OCI-M2 (cell line): Measurements from ENCODE around the gene RNF20.
"Not testable (repeated sequence)": the region's sequence is repeated elsewhere in the genome, so short reads cannot be mapped to it uniquely, and the experiment has no call there.

Experiments
- DNase-seq: peaks from one replicate; lab custom pipeline; 2025; ENCODE audit not compliant: unreplicated experiment; lab: John Stamatoyannopoulos, UW

Gene RNF20

DNA sequence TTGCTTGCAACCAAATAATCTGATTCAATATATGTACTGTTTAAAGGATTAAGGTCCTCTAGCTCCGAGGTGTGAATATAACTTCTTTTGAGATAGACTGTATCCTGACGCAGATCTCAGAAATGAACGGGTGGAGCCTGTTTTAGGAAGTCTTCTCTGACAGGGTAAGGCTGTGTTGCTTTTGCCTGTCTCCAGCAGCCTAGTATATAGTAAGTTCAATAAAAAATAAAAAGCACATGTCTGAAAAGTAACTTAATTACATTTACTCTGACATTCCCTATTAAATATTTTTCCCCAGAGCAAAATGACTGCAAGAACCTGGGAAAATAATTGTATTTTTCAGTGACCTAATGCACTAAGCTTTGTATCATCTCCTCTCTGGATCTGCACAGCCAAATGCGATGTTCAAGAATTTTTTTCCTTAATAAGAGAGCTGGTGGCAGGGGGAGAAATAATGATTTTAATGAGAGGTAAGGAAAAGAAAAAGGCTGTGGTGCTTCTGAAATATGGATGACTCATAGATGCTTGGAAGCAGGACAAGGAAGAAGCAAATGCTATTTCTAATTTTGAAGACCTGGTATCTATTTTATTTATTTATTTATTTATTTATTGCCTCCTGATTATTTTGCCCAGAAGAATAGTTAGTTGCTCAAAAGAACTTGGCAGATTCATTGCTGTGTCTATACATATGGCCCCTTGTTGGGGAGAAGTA is 53.8 kb downstream of the RNF20 start:
- no peak for DNase-seq

DNA sequence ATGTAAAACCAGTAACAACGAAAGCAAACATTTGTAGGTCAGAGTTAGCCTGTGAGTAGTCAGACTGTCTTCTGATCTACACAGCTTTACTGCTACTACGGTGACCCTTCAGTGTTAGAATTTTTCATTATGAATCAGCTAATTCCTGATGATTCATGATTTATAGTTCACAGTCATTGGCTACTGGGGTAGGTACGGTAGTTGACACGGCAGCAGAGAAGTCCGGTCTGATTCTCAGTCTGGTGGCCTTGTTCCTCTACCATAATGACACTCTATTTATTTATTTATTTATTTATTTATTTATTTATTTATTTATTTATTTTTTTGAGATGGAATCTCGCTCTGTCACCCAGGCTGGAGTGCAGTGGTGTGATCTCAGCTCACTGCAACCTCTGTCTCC is 56.4 kb downstream of the RNF20 start:
- not testable (repeated sequence) for DNase-seq

DNA sequence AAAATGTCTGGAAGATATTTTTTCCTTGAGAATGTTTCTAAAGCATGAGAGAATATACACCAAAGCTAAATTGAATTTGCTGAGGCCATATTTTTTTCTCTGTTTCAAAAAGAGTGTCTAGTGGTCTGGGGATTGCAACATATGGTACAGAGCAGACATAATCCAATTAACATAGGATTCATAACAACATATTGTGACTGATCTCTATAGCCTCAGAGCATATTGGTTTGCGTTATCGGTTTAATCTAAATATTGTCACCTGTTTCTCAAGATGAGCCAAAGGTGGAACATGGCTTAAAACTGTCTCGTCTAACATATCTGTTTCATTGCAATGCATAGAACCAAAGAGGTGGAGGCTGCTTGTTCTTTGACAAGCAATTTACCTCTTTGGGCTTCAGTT is 57.2 kb downstream of the RNF20 start:
- no peak for DNase-seq

DNA sequence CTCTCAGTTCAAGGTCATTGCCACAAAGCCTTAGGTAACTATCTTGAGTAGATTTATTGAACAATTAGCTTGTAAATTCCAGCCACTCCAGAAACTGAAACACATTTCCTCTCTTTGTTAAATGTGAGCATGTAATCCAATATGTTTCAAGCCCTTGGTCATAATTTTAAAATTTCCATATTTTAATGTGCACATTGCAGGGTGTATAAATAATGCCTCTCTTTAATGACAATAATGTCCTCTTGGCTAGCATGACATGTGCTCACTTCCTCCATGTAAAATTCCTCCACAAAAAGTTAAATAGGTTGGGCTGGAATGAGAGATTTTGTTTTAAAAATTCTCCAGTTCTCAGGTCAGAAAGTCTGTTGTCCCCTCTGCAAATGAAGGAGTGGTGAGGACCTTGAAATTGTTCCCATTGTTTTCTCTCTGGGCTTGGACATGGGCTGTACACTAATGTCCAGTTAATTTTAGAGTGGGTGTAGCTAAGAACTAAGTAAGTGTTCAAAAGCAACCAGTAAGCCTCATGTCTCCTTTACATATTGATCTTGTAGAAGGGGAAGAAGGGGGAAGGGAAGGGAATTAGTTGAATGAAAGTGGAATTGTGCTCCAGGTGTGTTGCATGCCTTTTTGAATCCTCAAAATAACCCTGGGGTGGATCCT is 58.3 kb downstream of the RNF20 start:
- no peak for DNase-seq

DNA sequence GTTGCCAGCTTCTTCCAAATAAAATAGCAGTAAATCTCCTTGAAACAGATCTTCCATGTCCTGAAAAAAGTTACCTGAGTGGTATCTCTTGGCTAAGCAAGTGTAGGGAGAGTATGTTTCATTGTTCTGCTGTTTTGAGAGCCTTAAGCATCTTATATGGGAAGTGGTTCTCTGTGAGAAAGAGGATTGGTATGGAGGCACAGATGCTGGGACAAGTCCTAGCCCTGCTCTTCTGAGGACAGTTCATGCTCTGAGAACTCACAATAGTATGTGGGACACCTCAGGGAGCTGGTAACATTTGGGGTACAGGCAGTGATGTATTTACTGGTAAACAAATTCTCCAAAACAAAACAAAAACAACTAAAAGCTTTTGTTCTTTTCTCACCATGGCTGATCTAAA is 59.1 kb downstream of the RNF20 start:
- DNase-seq, result no peak

DNA sequence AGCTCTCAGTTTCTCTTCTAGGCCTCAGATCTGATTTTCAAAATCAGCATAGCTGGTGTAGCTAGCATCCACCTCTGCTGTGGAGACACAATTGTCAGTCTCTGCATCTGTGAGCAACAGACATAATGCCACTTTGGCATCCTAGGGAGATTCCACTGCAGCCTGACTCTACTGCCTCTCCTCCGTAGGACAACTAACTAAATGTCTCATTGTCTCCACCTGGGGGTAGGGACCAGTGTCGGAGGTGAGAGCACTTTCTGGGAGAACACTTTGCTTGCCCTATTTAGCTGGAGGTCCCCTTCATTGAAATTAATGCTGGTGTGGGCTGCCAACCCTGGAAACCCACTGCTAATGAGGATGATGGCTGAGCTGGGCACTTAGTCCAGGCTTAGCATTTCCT is 59.7 kb downstream of the RNF20 start:
- DNase-seq, result no peak

DNA sequence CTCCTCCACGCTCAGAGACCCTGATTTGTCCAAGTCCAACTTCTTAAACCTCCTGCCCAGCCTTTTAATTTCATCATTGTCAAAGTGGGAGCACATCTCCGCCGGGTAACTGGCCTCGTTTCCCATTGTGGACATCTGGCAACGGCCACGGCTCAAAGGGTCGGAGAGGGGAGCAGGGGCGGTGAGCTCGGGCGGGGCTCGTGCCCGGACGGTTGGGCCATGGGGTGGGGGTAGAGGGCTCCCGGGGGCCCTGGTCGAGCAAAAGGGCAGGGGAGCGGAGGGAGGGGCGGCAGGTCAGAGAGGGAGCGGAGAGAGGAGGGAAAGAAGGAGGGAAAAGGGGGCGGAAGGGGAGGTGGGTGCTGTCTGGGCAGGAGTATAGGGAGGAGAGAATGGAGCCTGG is 61.1 kb downstream of the RNF20 start, which contains the start of gene PPP3R2:
TSS of gene PPP3R2 (minus strand) at position 174 of the 400 bp plus-strand sequence. CDS start at position 126, 48 bp downstream.
- no peak for DNase-seq

DNA sequence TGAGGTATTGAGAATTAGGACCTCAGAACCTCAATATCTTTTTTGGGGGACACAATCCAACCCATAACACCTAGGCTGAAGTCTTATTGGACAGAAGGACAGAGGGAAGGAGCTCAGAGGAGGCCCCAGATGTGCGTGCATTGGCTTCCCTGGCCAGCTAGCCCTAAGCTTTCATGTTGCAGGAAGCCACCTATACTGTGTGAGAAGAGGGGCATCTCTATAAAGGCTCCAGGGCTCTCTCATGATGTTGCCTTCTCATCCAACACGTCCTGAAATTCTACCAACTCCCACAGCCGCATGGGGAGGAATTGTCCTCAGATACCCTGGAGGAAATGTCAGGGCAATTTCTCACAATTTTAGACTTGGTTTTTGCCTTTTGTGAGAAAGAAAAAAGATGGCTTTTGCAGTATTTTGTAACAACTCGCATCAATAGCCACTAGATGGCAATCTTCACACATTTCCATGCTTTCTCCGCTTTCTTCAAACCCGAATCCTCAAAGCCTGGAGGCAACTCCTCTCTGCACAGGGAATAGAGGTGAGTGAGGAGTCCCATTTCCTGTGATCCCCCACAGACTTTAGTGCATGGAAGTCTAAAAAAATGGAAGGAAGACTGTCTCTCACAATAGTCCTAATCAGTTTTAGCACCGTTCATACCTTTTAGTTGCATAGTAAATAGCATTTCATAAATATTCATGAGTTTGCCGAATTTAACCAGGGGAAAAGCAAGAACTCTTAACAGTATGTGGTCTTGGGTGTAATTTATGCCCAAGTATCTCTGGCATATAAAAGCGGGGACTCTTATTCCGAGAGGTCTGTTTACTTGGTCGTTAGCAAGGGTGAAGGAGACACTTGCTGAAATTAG is 68.5 kb downstream of the RNF20 start:
- DNase-seq, result no peak

DNA sequence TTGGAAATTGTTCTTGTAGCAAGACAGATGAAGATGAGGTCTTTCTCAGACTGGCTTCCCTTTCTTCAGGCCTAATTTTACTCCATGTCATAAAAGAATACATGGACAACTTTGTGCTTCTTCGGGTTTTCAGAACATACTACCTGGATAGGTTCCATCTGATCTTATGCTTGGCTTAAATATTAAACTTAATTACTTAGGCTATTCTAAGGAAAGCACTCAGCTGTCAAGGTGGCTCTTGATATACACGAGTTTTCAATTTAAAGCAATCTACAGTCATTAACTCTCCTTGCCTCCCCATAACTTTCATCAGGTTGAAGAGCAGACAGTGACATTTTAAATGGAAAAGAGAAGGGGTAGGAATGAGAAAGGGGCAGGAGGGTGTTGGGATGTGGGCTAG is 70.6 kb downstream of the RNF20 start:
- DNase-seq, result no peak

DNA sequence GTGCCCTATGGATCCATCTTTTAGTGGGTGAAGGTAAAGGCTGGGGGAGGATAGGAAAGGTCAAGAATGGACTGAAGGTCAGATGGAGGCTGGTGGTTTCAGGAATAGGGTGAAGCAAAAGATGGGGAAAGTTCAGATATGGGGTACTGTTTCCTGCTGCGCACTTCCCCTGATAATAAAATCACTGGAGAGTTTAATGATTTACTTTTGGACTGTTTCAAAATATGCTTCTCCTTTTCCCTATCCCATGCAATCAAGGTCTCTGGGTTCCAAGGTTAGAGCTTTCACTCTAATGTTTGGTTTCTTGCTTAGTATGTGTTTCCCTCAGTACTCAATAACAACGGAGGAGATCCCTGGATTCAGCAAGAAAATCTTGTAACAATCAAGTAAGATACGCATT is 71.9 kb downstream of the RNF20 start:
- DNase-seq, result no peak
